ENCODE results near the gene NPPC. TPM values are rescaled to one million over a fixed set of nuclear protein-coding genes. Genes with fewer than 3 reads are reported as not detected.

The NPPC gene
- total and polyA plus RNA-seq, 2 of the 8 experiments (the other 6 are each of a cell fraction or from before 2014, with no cell fraction given): 1.3 to 4.7 TPM

GRCh38 chr2:231887756-231888155 lies 38.4 kb downstream of the NPPC start (continued):
- no peak for TF ChIP-seq BACH1 (IDR thresholded peaks at IDR 0.05; ENCODE audit: low read length)
- TF ChIP-seq EP300 (IDR thresholded peaks at IDR 0.05; ENCODE audit: borderline replicate concordance in 1 of 2, low read depth in 2 of 2, low read length in 2 of 2): no peak
- no peak for TF ChIP-seq NRF1 (IDR thresholded peaks at IDR 0.05; ENCODE audit: low read depth, low read length)
- TF ChIP-seq TEAD4 (IDR thresholded peaks at IDR 0.05; ENCODE audit: low read depth, low read length): no peak
- TF ChIP-seq NANOG (IDR thresholded peaks at IDR 0.05; ENCODE audit: insufficient read depth, low read depth, low read length, poor library complexity, severe bottlenecking): no peak
- no peak for TF ChIP-seq HDAC6 (IDR thresholded peaks at IDR 0.05; ENCODE audit: low read depth, low read length)
- no peak for TF ChIP-seq POLR2A (IDR thresholded peaks at IDR 0.05; ENCODE audit: control extremely low read depth in 1 of 2, low read depth in 2 of 2, low read length in 2 of 2)

Measured in H1 (cell line).